HUDEP-2 (cell line): ENCODE measurements around the gene DCST1.
A peak's percentile ranks its signal among the peaks of the same experiment; 100 is the strongest.

Experiments
- DNase-seq, 76 experiments: peaks; one replicate each; lab custom pipeline; 2025; ENCODE audit not compliant: unreplicated experiment in 76 of 76; lab: John Stamatoyannopoulos, UW

The DCST1 gene

GRCh38 chr1:155082301-155083051, 48.9 kb downstream of the DCST1 start:
- DNase-seq = peak in 3 of 76 experiments; percentile 6 to 18 (median 16)

- no peak for DNase-seq
These were observed 49.5 kb downstream of the DCST1 start for GRCh38 chr1:155083052-155083541.

GRCh38 chr1:155083865-155084721, 50.5 kb downstream of the DCST1 start:
- peak in 61 of 76 experiments; percentile 9 to 80 (median 51) for DNase-seq

- DNase-seq = peak in 72 of 76 experiments; percentile 50 to 98 (median 84)
These were observed 51.3 kb downstream of the DCST1 start for GRCh38 chr1:155084722-155085503.

- DNase-seq = peak in 54 of 76 experiments; percentile 16 to 77 (median 54)
These were observed 52.0 kb downstream of the DCST1 start for GRCh38 chr1:155085504-155086127.

- DNase-seq = peak in 59 of 76 experiments; percentile 12 to 76 (median 55)
These were observed 52.6 kb downstream of the DCST1 start for GRCh38 chr1:155086128-155086741.

- peak in 3 of 76 experiments; percentile 7 to 18 (median 15) for DNase-seq
These were observed 53.4 kb downstream of the DCST1 start for GRCh38 chr1:155086856-155087535.

- DNase-seq = peak in 65 of 76 experiments; percentile 11 to 80 (median 56)
These were observed 57.7 kb downstream of the DCST1 start for GRCh38 chr1:155091071-155092051.

- no peak for DNase-seq
These were observed 58.5 kb downstream of the DCST1 start for GRCh38 chr1:155092131-155092530.

GRCh38 chr1:155092641-155093040, 59.0 kb downstream of the DCST1 start:
- no peak for DNase-seq

GRCh38 chr1:155093911-155094621, 60.4 kb downstream of the DCST1 start:
- peak in 7 of 76 experiments; percentile 13 to 26 (median 19) for DNase-seq

GRCh38 chr1:155094622-155094948, 61.0 kb downstream of the DCST1 start:
- peak in 1 of 76 experiments; percentile 4 for DNase-seq

GRCh38 chr1:155099331-155099730, 65.7 kb downstream of the DCST1 start:
- no peak for DNase-seq
